SKM-1 (cell line): ENCODE measurements around the gene SPOCK2.
"Not testable (repeated sequence)": the region's sequence is repeated elsewhere in the genome, so short reads cannot be mapped to it uniquely, and the experiment has no call there.

Experiments used
- DNase-seq: peaks from one replicate; lab custom pipeline; 2025; ENCODE audit not compliant: unreplicated experiment; lab: John Stamatoyannopoulos, UW

SPOCK2 gene

GRCh38 chr10:72032409-72033162, 55.8 kb downstream of the SPOCK2 start:
- not testable (repeated sequence) for DNase-seq

- DNase-seq = no peak
These were observed 56.6 kb downstream of the SPOCK2 start for GRCh38 chr10:72031706-72032105.

GRCh38 chr10:72030762-72031543, 57.4 kb downstream of the SPOCK2 start:
- DNase-seq = no peak

GRCh38 chr10:72029414-72029813, 58.9 kb downstream of the SPOCK2 start:
- DNase-seq = no peak

- no peak for DNase-seq
These were observed 60.9 kb downstream of the SPOCK2 start for GRCh38 chr10:72027498-72027897.

GRCh38 chr10:72026278-72027111, 61.9 kb downstream of the SPOCK2 start:
- no peak for DNase-seq

- DNase-seq = no peak
These were observed 62.5 kb downstream of the SPOCK2 start for GRCh38 chr10:72025832-72026231.

GRCh38 chr10:72025400-72025799, 63.0 kb downstream of the SPOCK2 start:
- DNase-seq = no peak

GRCh38 chr10:72024596-72024995, 63.8 kb downstream of the SPOCK2 start:
- no peak for DNase-seq

GRCh38 chr10:72022228-72022627, 66.1 kb downstream of the SPOCK2 start:
- no peak for DNase-seq

- no peak for DNase-seq
These were observed 67.2 kb downstream of the SPOCK2 start for GRCh38 chr10:72020914-72021809.

- no peak for DNase-seq
These were observed 69.1 kb downstream of the SPOCK2 start for GRCh38 chr10:72019085-72019876.

- no peak for DNase-seq
These were observed 71.6 kb downstream of the SPOCK2 start for GRCh38 chr10:72016608-72017300.

- DNase-seq = no peak
These were observed 72.5 kb downstream of the SPOCK2 start for GRCh38 chr10:72015841-72016240.

GRCh38 chr10:72014785-72015480, 73.4 kb downstream of the SPOCK2 start:
- DNase-seq = no peak

GRCh38 chr10:72014197-72014596, 74.2 kb downstream of the SPOCK2 start:
- no peak for DNase-seq

- no peak for DNase-seq
These were observed 75.0 kb downstream of the SPOCK2 start for GRCh38 chr10:72013202-72013945.

GRCh38 chr10:72012796-72013195, 75.6 kb downstream of the SPOCK2 start:
- no peak for DNase-seq
